ENCODE results near the gene CRABP1. TPM values are rescaled to one million over a fixed set of nuclear protein-coding genes. Genes with fewer than 3 reads are reported as not detected.

Gene CRABP1
- total RNA-seq, 1 experiment from 2014 or later: 444 TPM

- TF ChIP-seq, protein P1, sequence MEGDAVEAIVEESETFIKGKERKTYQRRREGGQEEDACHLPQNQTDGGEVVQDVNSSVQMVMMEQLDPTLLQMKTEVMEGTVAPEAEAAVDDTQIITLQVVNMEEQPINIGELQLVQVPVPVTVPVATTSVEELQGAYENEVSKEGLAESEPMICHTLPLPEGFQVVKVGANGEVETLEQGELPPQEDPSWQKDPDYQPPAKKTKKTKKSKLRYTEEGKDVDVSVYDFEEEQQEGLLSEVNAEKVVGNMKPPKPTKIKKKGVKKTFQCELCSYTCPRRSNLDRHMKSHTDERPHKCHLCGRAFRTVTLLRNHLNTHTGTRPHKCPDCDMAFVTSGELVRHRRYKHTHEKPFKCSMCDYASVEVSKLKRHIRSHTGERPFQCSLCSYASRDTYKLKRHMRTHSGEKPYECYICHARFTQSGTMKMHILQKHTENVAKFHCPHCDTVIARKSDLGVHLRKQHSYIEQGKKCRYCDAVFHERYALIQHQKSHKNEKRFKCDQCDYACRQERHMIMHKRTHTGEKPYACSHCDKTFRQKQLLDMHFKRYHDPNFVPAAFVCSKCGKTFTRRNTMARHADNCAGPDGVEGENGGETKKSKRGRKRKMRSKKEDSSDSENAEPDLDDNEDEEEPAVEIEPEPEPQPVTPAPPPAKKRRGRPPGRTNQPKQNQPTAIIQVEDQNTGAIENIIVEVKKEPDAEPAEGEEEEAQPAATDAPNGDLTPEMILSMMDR (IDR thresholded peaks at IDR 0.05): no peak
- TF ChIP-seq, protein P2, sequence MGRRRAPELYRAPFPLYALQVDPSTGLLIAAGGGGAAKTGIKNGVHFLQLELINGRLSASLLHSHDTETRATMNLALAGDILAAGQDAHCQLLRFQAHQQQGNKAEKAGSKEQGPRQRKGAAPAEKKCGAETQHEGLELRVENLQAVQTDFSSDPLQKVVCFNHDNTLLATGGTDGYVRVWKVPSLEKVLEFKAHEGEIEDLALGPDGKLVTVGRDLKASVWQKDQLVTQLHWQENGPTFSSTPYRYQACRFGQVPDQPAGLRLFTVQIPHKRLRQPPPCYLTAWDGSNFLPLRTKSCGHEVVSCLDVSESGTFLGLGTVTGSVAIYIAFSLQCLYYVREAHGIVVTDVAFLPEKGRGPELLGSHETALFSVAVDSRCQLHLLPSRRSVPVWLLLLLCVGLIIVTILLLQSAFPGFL (CRISPR knock-in tag; IDR thresholded peaks at IDR 0.05; ENCODE audit: borderline replicate concordance): no peak
- TF ChIP-seq ZNF263 (CRISPR knock-in tag; IDR thresholded peaks at IDR 0.05; ENCODE audit: low read depth): no peak
- TF ChIP-seq, protein P3, sequence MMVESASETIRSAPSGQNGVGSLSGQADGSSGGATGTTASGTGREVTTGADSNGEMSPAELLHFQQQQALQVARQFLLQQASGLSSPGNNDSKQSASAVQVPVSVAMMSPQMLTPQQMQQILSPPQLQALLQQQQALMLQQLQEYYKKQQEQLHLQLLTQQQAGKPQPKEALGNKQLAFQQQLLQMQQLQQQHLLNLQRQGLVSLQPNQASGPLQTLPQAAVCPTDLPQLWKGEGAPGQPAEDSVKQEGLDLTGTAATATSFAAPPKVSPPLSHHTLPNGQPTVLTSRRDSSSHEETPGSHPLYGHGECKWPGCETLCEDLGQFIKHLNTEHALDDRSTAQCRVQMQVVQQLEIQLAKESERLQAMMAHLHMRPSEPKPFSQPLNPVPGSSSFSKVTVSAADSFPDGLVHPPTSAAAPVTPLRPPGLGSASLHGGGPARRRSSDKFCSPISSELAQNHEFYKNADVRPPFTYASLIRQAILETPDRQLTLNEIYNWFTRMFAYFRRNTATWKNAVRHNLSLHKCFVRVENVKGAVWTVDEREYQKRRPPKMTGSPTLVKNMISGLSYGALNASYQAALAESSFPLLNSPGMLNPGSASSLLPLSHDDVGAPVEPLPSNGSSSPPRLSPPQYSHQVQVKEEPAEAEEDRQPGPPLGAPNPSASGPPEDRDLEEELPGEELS (CRISPR knock-in tag; IDR thresholded peaks at IDR 0.05): no peak
- no peak for TF ChIP-seq ZNF396 (CRISPR knock-in tag; IDR thresholded peaks at IDR 0.05; ENCODE audit: borderline replicate concordance)
- no peak for TF ChIP-seq FOXP1 (CRISPR knock-in tag; IDR thresholded peaks at IDR 0.05; ENCODE audit: borderline replicate concordance)
- no peak for TF ChIP-seq ATF6 (CRISPR knock-in tag; IDR thresholded peaks at IDR 0.05)
- no peak for TF ChIP-seq RORB (CRISPR knock-in tag; IDR thresholded peaks at IDR 0.05)
- TF ChIP-seq AR (CRISPR knock-in tag; IDR thresholded peaks at IDR 0.05): no peak
- TF ChIP-seq, protein P4, sequence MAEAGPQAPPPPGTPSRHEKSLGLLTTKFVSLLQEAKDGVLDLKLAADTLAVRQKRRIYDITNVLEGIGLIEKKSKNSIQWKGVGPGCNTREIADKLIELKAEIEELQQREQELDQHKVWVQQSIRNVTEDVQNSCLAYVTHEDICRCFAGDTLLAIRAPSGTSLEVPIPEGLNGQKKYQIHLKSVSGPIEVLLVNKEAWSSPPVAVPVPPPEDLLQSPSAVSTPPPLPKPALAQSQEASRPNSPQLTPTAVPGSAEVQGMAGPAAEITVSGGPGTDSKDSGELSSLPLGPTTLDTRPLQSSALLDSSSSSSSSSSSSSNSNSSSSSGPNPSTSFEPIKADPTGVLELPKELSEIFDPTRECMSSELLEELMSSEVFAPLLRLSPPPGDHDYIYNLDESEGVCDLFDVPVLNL (CRISPR knock-in tag; IDR thresholded peaks at IDR 0.05; ENCODE audit: borderline replicate concordance, low read depth): no peak
- TF ChIP-seq JAZF1 (CRISPR knock-in tag; IDR thresholded peaks at IDR 0.05): no peak
- TF ChIP-seq, protein P5, sequence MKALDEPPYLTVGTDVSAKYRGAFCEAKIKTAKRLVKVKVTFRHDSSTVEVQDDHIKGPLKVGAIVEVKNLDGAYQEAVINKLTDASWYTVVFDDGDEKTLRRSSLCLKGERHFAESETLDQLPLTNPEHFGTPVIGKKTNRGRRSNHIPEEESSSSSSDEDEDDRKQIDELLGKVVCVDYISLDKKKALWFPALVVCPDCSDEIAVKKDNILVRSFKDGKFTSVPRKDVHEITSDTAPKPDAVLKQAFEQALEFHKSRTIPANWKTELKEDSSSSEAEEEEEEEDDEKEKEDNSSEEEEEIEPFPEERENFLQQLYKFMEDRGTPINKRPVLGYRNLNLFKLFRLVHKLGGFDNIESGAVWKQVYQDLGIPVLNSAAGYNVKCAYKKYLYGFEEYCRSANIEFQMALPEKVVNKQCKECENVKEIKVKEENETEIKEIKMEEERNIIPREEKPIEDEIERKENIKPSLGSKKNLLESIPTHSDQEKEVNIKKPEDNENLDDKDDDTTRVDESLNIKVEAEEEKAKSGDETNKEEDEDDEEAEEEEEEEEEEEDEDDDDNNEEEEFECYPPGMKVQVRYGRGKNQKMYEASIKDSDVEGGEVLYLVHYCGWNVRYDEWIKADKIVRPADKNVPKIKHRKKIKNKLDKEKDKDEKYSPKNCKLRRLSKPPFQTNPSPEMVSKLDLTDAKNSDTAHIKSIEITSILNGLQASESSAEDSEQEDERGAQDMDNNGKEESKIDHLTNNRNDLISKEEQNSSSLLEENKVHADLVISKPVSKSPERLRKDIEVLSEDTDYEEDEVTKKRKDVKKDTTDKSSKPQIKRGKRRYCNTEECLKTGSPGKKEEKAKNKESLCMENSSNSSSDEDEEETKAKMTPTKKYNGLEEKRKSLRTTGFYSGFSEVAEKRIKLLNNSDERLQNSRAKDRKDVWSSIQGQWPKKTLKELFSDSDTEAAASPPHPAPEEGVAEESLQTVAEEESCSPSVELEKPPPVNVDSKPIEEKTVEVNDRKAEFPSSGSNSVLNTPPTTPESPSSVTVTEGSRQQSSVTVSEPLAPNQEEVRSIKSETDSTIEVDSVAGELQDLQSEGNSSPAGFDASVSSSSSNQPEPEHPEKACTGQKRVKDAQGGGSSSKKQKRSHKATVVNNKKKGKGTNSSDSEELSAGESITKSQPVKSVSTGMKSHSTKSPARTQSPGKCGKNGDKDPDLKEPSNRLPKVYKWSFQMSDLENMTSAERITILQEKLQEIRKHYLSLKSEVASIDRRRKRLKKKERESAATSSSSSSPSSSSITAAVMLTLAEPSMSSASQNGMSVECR (CRISPR knock-in tag; IDR thresholded peaks at IDR 0.05; ENCODE audit: borderline replicate concordance): no peak
- TF ChIP-seq GTF2I (CRISPR knock-in tag; conservative IDR thresholded peaks at IDR 0.05): no peak
- TF ChIP-seq NR1H2 (CRISPR knock-in tag; IDR thresholded peaks at IDR 0.05): no peak
Measured at GRCh38 chr15:78396186-78396814, 56.1 kb downstream of the CRABP1 start (continued).
